GM21529 (cell line): ENCODE measurements around the gene VAV1.
"Not testable (repeated sequence)": the region's sequence is repeated elsewhere in the genome, so short reads cannot be mapped to it uniquely, and the experiment has no call there.

Experiments used
- ATAC-seq: cut with Tn5 transposase; IDR thresholded peaks from one replicate; pipeline ENCODE4 v1.9.1; 2021; ENCODE audit not compliant: unreplicated experiment

Gene VAV1

GRCh38 chr19:6754653-6755463 lies 17.6 kb upstream of the VAV1 start:
- no peak for ATAC-seq

- no peak for ATAC-seq
Observed at GRCh38 chr19:6760606-6761005, 11.9 kb upstream of the VAV1 start.

GRCh38 chr19:6761053-6761676 lies 11.3 kb upstream of the VAV1 start:
- ATAC-seq = no peak

GRCh38 chr19:6762253-6762797 lies 10.2 kb upstream of the VAV1 start:
- ATAC-seq = not testable (repeated sequence)

GRCh38 chr19:6765738-6766356 lies 6.7 kb upstream of the VAV1 start:
- ATAC-seq = no peak

- no peak for ATAC-seq
Observed at GRCh38 chr19:6766357-6767080, 6.0 kb upstream of the VAV1 start.

GRCh38 chr19:6767081-6767356 lies 5.5 kb upstream of the VAV1 start:
- ATAC-seq = peak; percentile 16

GRCh38 chr19:6767357-6768235 lies 4.9 kb upstream of the VAV1 start, which contains the start of gene SH2D3A:
SH2D3A (minus strand) TSS chr19:6767435; CDS start chr19:6763748, 3,687 bp downstream.
- peak; percentile 67 for ATAC-seq

GRCh38 chr19:6768236-6768785 lies 4.2 kb upstream of the VAV1 start:
- ATAC-seq = no peak

- ATAC-seq = no peak
Observed at GRCh38 chr19:6769006-6769619, 3.4 kb upstream of the VAV1 start.

- not testable (repeated sequence) for ATAC-seq
Observed at GRCh38 chr19:6771648-6772027, 870 bp upstream of the VAV1 start.

- ATAC-seq = peak; percentile 14
Observed at GRCh38 chr19:6772866-6773322, 386 bp downstream of the VAV1 start.

GRCh38 chr19:6773323-6773931 lies 919 bp downstream of the VAV1 start:
- ATAC-seq = no peak

GRCh38 chr19:6774821-6775707 lies 2.6 kb downstream of the VAV1 start:
- no peak for ATAC-seq

- ATAC-seq = not testable (repeated sequence)
Observed at GRCh38 chr19:6776045-6776444, 3.5 kb downstream of the VAV1 start.

GRCh38 chr19:6776999-6777398 lies 4.5 kb downstream of the VAV1 start:
- ATAC-seq = no peak

GRCh38 chr19:6777434-6777833 lies 4.9 kb downstream of the VAV1 start:
- no peak for ATAC-seq

- ATAC-seq = no peak
Observed at GRCh38 chr19:6778386-6778785, 5.9 kb downstream of the VAV1 start.
